ENCODE measurements around the gene STAT3. TPM values are rescaled to one million over a fixed set of nuclear protein-coding genes. Genes with fewer than 3 reads are reported as not detected.

STAT3 gene
- total and polyA plus RNA-seq, 2 of the 13 experiments (the other 11 are each of a cell fraction or from before 2014, with no cell fraction given), result 61.8 to 62.4 TPM

GRCh38 chr17:42387661-42388380 is 421 bp downstream of the STAT3 start (continued):
- TF ChIP-seq ZFP90 (CRISPR knock-in tag; IDR thresholded peaks at IDR 0.05; ENCODE audit: borderline replicate concordance) (0 out of 2 replicates have a peak, but pooled peaks have one; percentile 9), PHF20 (CRISPR knock-in tag; IDR thresholded peaks at IDR 0.05) (peak; percentile 58; the same call in 1 of the 2 replicates), NFYC (CRISPR knock-in tag; IDR thresholded peaks at IDR 0.05) (no peak), ZNF460 (CRISPR knock-in tag; IDR thresholded peaks at IDR 0.05; ENCODE audit: borderline replicate concordance) (no peak), ZNF704 (CRISPR knock-in tag; IDR thresholded peaks at IDR 0.05; ENCODE audit: borderline replicate concordance) (no peak), ZNF546 (CRISPR knock-in tag; conservative IDR thresholded peaks at IDR 0.05) (no peak), HNRNPK (IDR thresholded peaks at IDR 0.05; ENCODE audit: low read depth, low read length, poor library complexity, severe bottlenecking) (peak; percentile 65), ZNF350 (CRISPR knock-in tag; IDR thresholded peaks at IDR 0.05; ENCODE audit: borderline replicate concordance, low read depth) (no peak), MEIS2 (CRISPR knock-in tag; IDR thresholded peaks at IDR 0.05) (peak; percentile 45; the same call in 1 of the 2 replicates), ZNF343 (CRISPR knock-in tag; IDR thresholded peaks at IDR 0.05) (no peak), KMT2A (CRISPR knock-in tag; IDR thresholded peaks at IDR 0.05) (peak; percentile 9; the same call in 1 of the 2 replicates), ZNF678 (CRISPR knock-in tag; IDR thresholded peaks at IDR 0.05) (no peak), NONO (IDR thresholded peaks at IDR 0.05) (no peak), NONO (CRISPR knock-in tag; conservative IDR thresholded peaks at IDR 0.05) (peak; percentile 81), EZH2 (conservative IDR thresholded peaks at IDR 0.05; ENCODE audit: low read depth, low read length) (no peak), GFI1 (CRISPR knock-in tag; IDR thresholded peaks at IDR 0.05; ENCODE audit: borderline replicate concordance) (0 out of 2 replicates have a peak, but pooled peaks have one; percentile 33), PHF8 (CRISPR knock-in tag; IDR thresholded peaks at IDR 0.05) (peak; percentile 83), ZNF362 (CRISPR knock-in tag; IDR thresholded peaks at IDR 0.05; ENCODE audit: borderline replicate concordance) (0 out of 2 replicates have a peak, but pooled peaks have one; percentile 13), GABPA (IDR thresholded peaks at IDR 0.05; ENCODE audit: low read depth, low read length) (no peak), GABPA (CRISPR knock-in tag; IDR thresholded peaks at IDR 0.05; ENCODE audit: low read depth) (no peak), ZNF263 (CRISPR knock-in tag; IDR thresholded peaks at IDR 0.05) (peak; percentile 46; the same call in 1 of the 2 replicates), ZNF558 (CRISPR knock-in tag; IDR thresholded peaks at IDR 0.05; ENCODE audit: borderline replicate concordance) (peak; percentile 85; the same call in 1 of the 2 replicates), ZSCAN9 (CRISPR knock-in tag; IDR thresholded peaks at IDR 0.05; ENCODE audit: borderline replicate concordance) (no peak), ZSCAN25 (CRISPR knock-in tag; IDR thresholded peaks at IDR 0.05) (no peak), ZNF44 (CRISPR knock-in tag; IDR thresholded peaks at IDR 0.05) (no peak), KAT8 (CRISPR knock-in tag; IDR thresholded peaks at IDR 0.05) (no peak), ZNF543 (CRISPR knock-in tag; IDR thresholded peaks at IDR 0.05) (no peak), MAZ (IDR thresholded peaks at IDR 0.05; ENCODE audit: borderline replicate concordance, low read depth, low read length) (no peak), MAZ (CRISPR knock-in tag; IDR thresholded peaks at IDR 0.05; ENCODE audit: low read depth) (peak; percentile 8; the same call in 1 of the 2 replicates), ZNF224 (CRISPR knock-in tag; IDR thresholded peaks at IDR 0.05) (no peak), ZSCAN29 (CRISPR knock-in tag; conservative IDR thresholded peaks at IDR 0.05) (no peak)
